Trophoblast cell (in vitro differentiated cells and primary cell): Measurements from ENCODE around the gene BLACAT1.

Experiments
- DNase-seq, 2 donors: peaks; one replicate each; pipeline ENCODE4 v3.0.0-alpha.2; 2016
- H2AFZ ChIP-seq: 2 replicates; pipeline ENCODE4 v1.6.1; 2013; ENCODE audit warnings: low read length, moderate library complexity, mild to moderate bottlenecking; ENCODE audit not compliant: insufficient read depth, poor library complexity
- H2AK5ac ChIP-seq: 2 replicates; pipeline ENCODE4 v1.6.1; 2013; ENCODE audit warnings: mild to moderate bottlenecking, low read length
- H2BK120ac ChIP-seq: 2 replicates; pipeline ENCODE4 v1.6.1; 2013; ENCODE audit warnings: low read length, mild to moderate bottlenecking, moderate library complexity; ENCODE audit not compliant: insufficient read depth, poor library complexity
- H2BK12ac ChIP-seq: 2 replicates; pipeline ENCODE4 v1.6.1; 2013; ENCODE audit warnings: mild to moderate bottlenecking, low read length, moderate library complexity
- H2BK5ac ChIP-seq: 2 replicates; pipeline ENCODE4 v1.6.1; 2013; ENCODE audit warnings: low read length, low read depth, moderate library complexity, mild to moderate bottlenecking; ENCODE audit not compliant: poor library complexity
- H3K14ac ChIP-seq: 2 replicates; pipeline ENCODE4 v1.6.1; 2013; ENCODE audit warnings: mild to moderate bottlenecking, low read length
- H3K18ac ChIP-seq: 2 replicates; pipeline ENCODE4 v1.6.1; 2013; ENCODE audit warnings: mild to moderate bottlenecking, low read length
- H3K23ac ChIP-seq: 2 replicates; pipeline ENCODE4 v1.6.1; 2013; ENCODE audit warnings: low read length
- H3K27ac ChIP-seq: 2 replicates; pipeline ENCODE4 v1.5.1; 2013; ENCODE audit warnings: low read depth, mild to moderate bottlenecking, inconsistent platforms, low read length, moderate library complexity
- H3K27me3 ChIP-seq: 2 replicates; pipeline ENCODE4 v1.6.1; 2013; ENCODE audit warnings: inconsistent platforms, mild to moderate bottlenecking, low read length, moderate library complexity; ENCODE audit not compliant: insufficient read depth
- H3K36me3 ChIP-seq, 2 experiments: 1 replicate in 1 of 2; 2 replicates in 1 of 2; pipeline ENCODE4 v1.6.1; 2013; ENCODE audit warnings: low read length in 2 of 2, mild to moderate bottlenecking in 2 of 2, moderate library complexity in 1 of 2; ENCODE audit not compliant: insufficient read depth in 2 of 2, control insufficient read depth in 1 of 2
- H3K4ac ChIP-seq: 2 replicates; pipeline ENCODE4 v1.6.1; 2013; ENCODE audit warnings: low read depth, mild to moderate bottlenecking, low read length, moderate library complexity
- H3K4me1 ChIP-seq, 2 experiments: 1 replicate in 1 of 2; 2 replicates in 1 of 2; pipeline ENCODE4 v1.6.1; 2013; ENCODE audit warnings: low read length in 2 of 2, mild to moderate bottlenecking in 2 of 2, moderate library complexity in 1 of 2; ENCODE audit not compliant: insufficient read depth in 2 of 2, control insufficient read depth in 1 of 2
- H3K4me2 ChIP-seq: 2 replicates; pipeline ENCODE4 v1.6.1; 2013; ENCODE audit warnings: inconsistent platforms, mild to moderate bottlenecking, low read length, moderate library complexity
- H3K4me3 ChIP-seq: 2 replicates; pipeline ENCODE4 v1.5.1; 2013; ENCODE audit warnings: mild to moderate bottlenecking, low read depth, low read length, inconsistent platforms
- H3K79me1 ChIP-seq: one replicate; pipeline ENCODE4 v1.6.1; 2013; ENCODE audit warnings: low read length
- H3K79me2 ChIP-seq: 2 replicates; pipeline ENCODE4 v1.6.1; 2013; ENCODE audit warnings: low read length, mild to moderate bottlenecking; ENCODE audit not compliant: control insufficient read depth, insufficient read depth, poor library complexity
- H3K9ac ChIP-seq: 2 replicates; pipeline ENCODE4 v1.6.1; 2013; ENCODE audit warnings: mild to moderate bottlenecking, low read length
- H3K9me3 ChIP-seq: 2 replicates; pipeline ENCODE4 v1.6.1; 2013; ENCODE audit warnings: low read depth, mild to moderate bottlenecking, control low read depth, inconsistent platforms, low read length; ENCODE audit not compliant: insufficient read depth
- H4K12ac ChIP-seq: 2 replicates; pipeline ENCODE4 v1.6.1; 2013; ENCODE audit warnings: low read depth, mild to moderate bottlenecking, low read length, moderate library complexity
- H4K8ac ChIP-seq: 2 replicates; pipeline ENCODE4 v1.6.1; 2013; ENCODE audit warnings: low read depth, mild to moderate bottlenecking, low read length, moderate library complexity
- H4K91ac ChIP-seq: one replicate; pipeline ENCODE4 v1.6.1; 2013; ENCODE audit warnings: low read depth, mild to moderate bottlenecking, low read length, moderate library complexity
- WGBS: extraction: QIAGEN DNeasy Blood & Tissue Kit; methylation state at CpG from one replicate; pipeline ENCODE4 v1.1.7; 2013; ENCODE audit warnings: missing lambda C conversion rate; ENCODE audit not compliant: insufficient read length, insufficient coverage; ENCODE audit errors: extremely low coverage; 5-methylcytosine and 5-hydroxymethylcytosine counted together

BLACAT1 gene

GRCh38 chr1:205452933-205453332 lies 2.9 kb downstream of the BLACAT1 start:
- Histone ChIP-seq H3K4me3 (no peak overlapping the region), H3K9me3 (no peaks in the 10 kb centered on the region), H3K4ac (no peak overlapping the region), H3K36me3 (no peaks in the 10 kb centered on the region), H3K79me2 (peaks cover 15% of the 10 kb centered on the region), H4K91ac (no peak overlapping the region), H3K18ac (no peak overlapping the region), H3K27ac (no peak overlapping the region), H3K9ac (no peak overlapping the region), H3K4me2 (no peak overlapping the region), H2BK12ac (no peak overlapping the region), H2BK120ac (no peak overlapping the region), H3K79me1 (peaks cover 25% of the 10 kb centered on the region), H3K27me3 (peaks cover 18% of the 10 kb centered on the region), H3K4me1 (peaks cover 37 to 44% of the 10 kb centered on the region in 2 experiments), H2BK5ac (no peak overlapping the region), H2AFZ (no peak overlapping the region), H4K8ac (no peak overlapping the region), H3K14ac (no peak overlapping the region), H4K12ac (no peak overlapping the region), H2AK5ac (no peak overlapping the region), H3K23ac (no peak overlapping the region)
- no CpG with 5 or more reads among the region's 5 CpGs for WGBS
- no peak for DNase-seq

- Histone ChIP-seq H3K79me2 (peaks cover 18% of the 10 kb centered on the region), H3K9me3 (no peaks in the 10 kb centered on the region), H3K4me1 (peaks cover 42 to 50% of the 10 kb centered on the region in 2 experiments), H2AFZ (no peak overlapping the region), H3K27me3 (peaks cover 18% of the 10 kb centered on the region), H3K79me1 (peaks cover 25% of the 10 kb centered on the region), H3K4me3 (no peak overlapping the region), H3K4me2 (no peak overlapping the region), H3K18ac (no peak overlapping the region), H4K8ac (no peak overlapping the region), H3K27ac (no peak overlapping the region), H2BK5ac (no peak overlapping the region), H4K12ac (no peak overlapping the region), H4K91ac (no peak overlapping the region), H3K36me3 (no peaks in the 10 kb centered on the region), H3K23ac (no peak overlapping the region), H3K14ac (no peak overlapping the region), H3K9ac (no peak overlapping the region), H2BK12ac (no peak overlapping the region), H2AK5ac (no peak overlapping the region), H2BK120ac (no peak overlapping the region), H3K4ac (no peak overlapping the region)
- no CpG with 5 or more reads among the region's 2 CpGs for WGBS
- DNase-seq, result no peak
Measured at GRCh38 chr1:205452364-205452763, 3.5 kb downstream of the BLACAT1 start.

GRCh38 chr1:205451759-205452164 lies 4.1 kb downstream of the BLACAT1 start:
- no peak overlapping the region for H4K8ac ChIP-seq
- no peak overlapping the region for H3K4me3 ChIP-seq
- no CpG with 5 or more reads among the region's 2 CpGs for WGBS
- no peak overlapping the region for H2AFZ ChIP-seq
- no peak overlapping the region for H3K23ac ChIP-seq
- H2BK12ac ChIP-seq, result no peak overlapping the region
- peaks cover 25% of the 10 kb centered on the region for H3K79me1 ChIP-seq
- no peak overlapping the region for H3K4me2 ChIP-seq
- H3K9ac ChIP-seq, result no peak overlapping the region
- peaks cover 45 to 55% of the 10 kb centered on the region in 2 experiments for H3K4me1 ChIP-seq
- H2BK5ac ChIP-seq, result no peak overlapping the region
- H4K91ac ChIP-seq, result no peak overlapping the region
- H4K12ac ChIP-seq, result no peak overlapping the region
- H3K36me3 ChIP-seq, result no peaks in the 10 kb centered on the region
- no peak overlapping the region for H3K4ac ChIP-seq
- H3K79me2 ChIP-seq, result peaks cover 18% of the 10 kb centered on the region
- peaks cover 17% of the 10 kb centered on the region for H3K27me3 ChIP-seq
- no peak overlapping the region for H3K14ac ChIP-seq
- H2AK5ac ChIP-seq, result no peak overlapping the region
- no peak overlapping the region for H3K18ac ChIP-seq
- H3K9me3 ChIP-seq, result no peaks in the 10 kb centered on the region
- no peak overlapping the region for H2BK120ac ChIP-seq
- H3K27ac ChIP-seq, result no peak overlapping the region
- no peak for DNase-seq

GRCh38 chr1:205451202-205451601 lies 4.6 kb downstream of the BLACAT1 start:
- H3K4me1 ChIP-seq, result peaks cover 41 to 50% of the 10 kb centered on the region in 2 experiments
- no peak overlapping the region for H3K9ac ChIP-seq
- peak overlapping the region; percentile 69 for H4K8ac ChIP-seq
- no peaks in the 10 kb centered on the region for H3K9me3 ChIP-seq
- H3K27ac ChIP-seq, result peak overlapping the region; percentile 93
- peaks cover 25% of the 10 kb centered on the region for H3K79me1 ChIP-seq
- peak overlapping the region; percentile 59 for H3K18ac ChIP-seq
- H2AFZ ChIP-seq, result no peak overlapping the region
- DNase-seq, result no peak
- H4K91ac ChIP-seq, result peak overlapping the region; percentile 92
- H2BK5ac ChIP-seq, result peak overlapping the region; percentile 66
- no peak overlapping the region for H3K4me3 ChIP-seq
- peak overlapping the region; percentile 55 for H3K14ac ChIP-seq
- H3K23ac ChIP-seq, result no peak overlapping the region
- peak overlapping the region; percentile 43 for H3K4me2 ChIP-seq
- peaks cover 18% of the 10 kb centered on the region for H3K79me2 ChIP-seq
- H2BK12ac ChIP-seq, result peak overlapping the region; percentile 32
- peaks cover 11% of the 10 kb centered on the region for H3K27me3 ChIP-seq
- peak overlapping the region; percentile 17 for H2BK120ac ChIP-seq
- no CpG with 5 or more reads among the region's 5 CpGs for WGBS
- peak overlapping the region; percentile 6 for H2AK5ac ChIP-seq
- H4K12ac ChIP-seq, result no peak overlapping the region
- peak overlapping the region; percentile 5 for H3K4ac ChIP-seq
- no peaks in the 10 kb centered on the region for H3K36me3 ChIP-seq
